IMR-90 (cell line): ENCODE measurements around the gene CIROP. TPM values are rescaled to one million over a fixed set of nuclear protein-coding genes. Genes with fewer than 3 reads are reported as not detected.

Experiments
- ATAC-seq: fragments of 200-7000 bp; cut with Tn5 transposase; 2 replicates; pipeline ENCODE4 v1.9.1; 2020; ENCODE audit warnings: low read depth, mild to moderate bottlenecking, moderate library complexity
- BruUV-seq: library from RNA; stranded (reverse); fragments of 400-500 nt; replicated peaks from 2 replicates; lab custom pipeline; 2021; lab: Mats Ljungman, UMichigan
- CTCF ChIA-PET: fragments of 300-600 bp; formaldehyde crosslinking; extraction: SDS; loops from one replicate; lab custom pipeline; 2021; ENCODE audit warnings: antibody characterized with exemption; lab: Yijun Ruan, JAX
- POLR2A ChIA-PET: fragments of 300-600 bp; sonication (Branson Sonifier 250); formaldehyde crosslinking; loops from one replicate; lab custom pipeline; 2022; ENCODE audit warnings: antibody characterized with exemption; ENCODE audit not compliant: unreplicated experiment; lab: Charles Lee
- DNase-seq: peaks from one replicate; pipeline ENCODE4 v3.0.0; 2013
- H2AFZ ChIP-seq: replicated peaks from 2 replicates; pipeline ENCODE3; 2013; ENCODE audit warnings: low read length, mild to moderate bottlenecking; ENCODE audit not compliant: poor library complexity
- H2AK5ac ChIP-seq: 2 replicates; pipeline ENCODE4 v1.6.1; 2013; ENCODE audit warnings: low read depth, low read length, inconsistent platforms
- H2AK9ac ChIP-seq: replicated peaks from 2 replicates; pipeline ENCODE3; 2013; ENCODE audit warnings: mild to moderate bottlenecking, low read depth, low read length, moderate library complexity; ENCODE audit not compliant: poor library complexity
- H2BK120ac ChIP-seq: 2 replicates; pipeline ENCODE4 v1.6.1; 2013; ENCODE audit warnings: low read depth, low read length, inconsistent platforms
- H2BK15ac ChIP-seq: 3 replicates; pipeline ENCODE4 v1.6.1; 2013; ENCODE audit warnings: low read depth, low read length, inconsistent platforms
- H2BK20ac ChIP-seq: 2 replicates; pipeline ENCODE4 v1.6.1; 2013; ENCODE audit warnings: low read depth, mild to moderate bottlenecking, inconsistent platforms, low read length, moderate library complexity
- H2BK5ac ChIP-seq: 2 replicates; pipeline ENCODE4 v1.6.1; 2013; ENCODE audit warnings: mild to moderate bottlenecking, low read depth, low read length, inconsistent platforms; ENCODE audit not compliant: poor library complexity, severe bottlenecking
- H3K14ac ChIP-seq: replicated peaks from 2 replicates; pipeline ENCODE4 v1.6.1; 2013; ENCODE audit warnings: low read depth, low read length, inconsistent platforms
- H3K18ac ChIP-seq: 2 replicates; pipeline ENCODE4 v1.6.1; 2013; ENCODE audit warnings: low read depth, low read length, control low read depth
- H3K23ac ChIP-seq: 2 replicates; pipeline ENCODE4 v1.6.1; 2013; ENCODE audit warnings: low read depth, low read length, inconsistent platforms
- H3K27ac ChIP-seq: 2 replicates; pipeline ENCODE4 v1.5.1; 2013; ENCODE audit warnings: mild to moderate bottlenecking, control low read depth, low read length; ENCODE audit not compliant: insufficient read depth
- H3K27me3 ChIP-seq: 2 replicates; pipeline ENCODE4 v1.6.1; 2013; ENCODE audit warnings: low read length; ENCODE audit not compliant: control insufficient read depth, insufficient read depth
- H3K36me3 ChIP-seq: 2 replicates; pipeline ENCODE4 v1.6.1; 2013; ENCODE audit warnings: low read length, mixed read lengths; ENCODE audit not compliant: control insufficient read depth, insufficient read depth
- H3K4ac ChIP-seq: 2 replicates; pipeline ENCODE4 v1.6.1; 2013; ENCODE audit warnings: low read depth, low read length, inconsistent platforms
- H3K4me1 ChIP-seq: 2 replicates; pipeline ENCODE4 v1.6.1; 2013; ENCODE audit warnings: low read length, mixed read lengths; ENCODE audit not compliant: control insufficient read depth, insufficient read depth
- H3K4me2 ChIP-seq: 2 replicates; pipeline ENCODE4 v1.6.1; 2013; ENCODE audit warnings: low read depth, mild to moderate bottlenecking, control low read depth, low read length, moderate library complexity
- H3K4me3 ChIP-seq: 2 replicates; pipeline ENCODE4 v1.5.1; 2013; ENCODE audit warnings: low read depth, mild to moderate bottlenecking, control low read depth, low read length, moderate library complexity; ENCODE audit not compliant: insufficient read depth
- H3K56ac ChIP-seq: 2 replicates; pipeline ENCODE4 v1.6.1; 2013; ENCODE audit warnings: low read length, inconsistent platforms; ENCODE audit not compliant: insufficient read depth; ENCODE audit errors: extremely low read depth
- H3K79me1 ChIP-seq, 2 experiments: 2 replicates each; pipeline ENCODE4 v1.6.1; 2013; ENCODE audit warnings: low read length in 2 of 2, inconsistent platforms in 1 of 2, low read depth in 1 of 2
- H3K9ac ChIP-seq: 2 replicates; pipeline ENCODE4 v1.6.1; 2013; ENCODE audit warnings: low read depth, low read length, control low read depth
- H3K9me1 ChIP-seq: 2 replicates; pipeline ENCODE4 v1.6.1; 2013; ENCODE audit warnings: low read length, inconsistent platforms; ENCODE audit not compliant: insufficient read depth
- H3K9me3 ChIP-seq: 2 replicates; pipeline ENCODE4 v1.6.1; 2013; ENCODE audit warnings: low read length; ENCODE audit not compliant: control insufficient read depth, insufficient read depth
- H4K20me1 ChIP-seq: 2 replicates; pipeline ENCODE4 v1.6.1; 2013; ENCODE audit warnings: low read length, inconsistent platforms; ENCODE audit not compliant: insufficient read depth
- H4K5ac ChIP-seq: 2 replicates; pipeline ENCODE4 v1.6.1; 2013; ENCODE audit warnings: mild to moderate bottlenecking, low read depth, low read length, control low read depth
- H4K8ac ChIP-seq, 2 experiments: 2 replicates each; pipeline ENCODE4 v1.6.1; 2013; ENCODE audit warnings: low read depth in 2 of 2, low read length in 2 of 2, control low read depth in 1 of 2, inconsistent platforms in 1 of 2
- H4K91ac ChIP-seq: 2 replicates; pipeline ENCODE4 v1.6.1; 2013; ENCODE audit warnings: low read depth, low read length, inconsistent platforms; ENCODE audit not compliant: insufficient read depth
- MAFK ChIP-seq: IDR thresholded peaks from 2 replicates; pipeline ENCODE4 v1.6.1; 2012; ENCODE audit warnings: low read depth, low read length, improper control_type of control experiment
- SMC3 ChIP-seq: fragments of 150-350 bp; IDR thresholded peaks from 2 replicates; pipeline ENCODE4 v1.6.1; 2016; ENCODE audit warnings: low read depth, mild to moderate bottlenecking, antibody characterized with exemption, low read length, moderate library complexity
- WGBS, 2 experiments: methylation state at CpG; one replicate each; pipeline versions ENCODE4 v1.1.5 to v1.1.7; 2013; ENCODE audit warnings: missing lambda C conversion rate in 2 of 2; ENCODE audit not compliant: insufficient read length in 1 of 2; ENCODE audit errors: extremely low coverage in 2 of 2; 5-methylcytosine and 5-hydroxymethylcytosine counted together
- dilution Hi-C: fragments of 300-500 bp; cut with HindIII; formaldehyde crosslinking; loops from one replicate; pipeline ENCODE4 v1.14.3; 2018; ENCODE audit warnings: low sequenced_read_pairs; ENCODE audit not compliant: unreplicated experiment
- in situ Hi-C: fragments of 300-500 bp; cut with MboI; formaldehyde crosslinking; loops from 3 replicates; pipeline ENCODE4 v1.14.3; 2019; ENCODE audit warnings: low sequenced_read_pairs, inconsistent platforms, mixed read lengths
- intact Hi-C: fragments of 100-400 bp; cut with micrococcal nuclease; formaldehyde crosslinking; loops from 2 replicates; pipeline ENCODE4 v1.10.0; 2022
- polyA plus RNA-seq, 3 experiments: library from polyadenylated mRNA; depleted of rRNA; stranded (reverse); fragments of >200 nt; gene quantifications; 2 replicates each; pipeline ENCODE4 v1.2.3, GENCODE V29; 2012; ENCODE audit warnings: low replicate concordance in 1 of 3
- total RNA-seq: library from RNA; depleted of rRNA; stranded (reverse); fragments of >200 nt; gene quantifications from 2 replicates; pipeline ENCODE4 v1.2.3, GENCODE V29; 2012
- TF ChIP-seq, protein P1 (sequence below): conservative IDR thresholded peaks from 2 replicates; pipeline ENCODE4 v1.5.1; 2012; ENCODE audit warnings: mild to moderate bottlenecking, low read depth, low read length, improper control_type of control experiment

CIROP gene
- total and polyA plus RNA-seq, 2 of the 4 experiments (the other 2 are of a cell fraction): 0.31 to 0.36 TPM

DNA sequence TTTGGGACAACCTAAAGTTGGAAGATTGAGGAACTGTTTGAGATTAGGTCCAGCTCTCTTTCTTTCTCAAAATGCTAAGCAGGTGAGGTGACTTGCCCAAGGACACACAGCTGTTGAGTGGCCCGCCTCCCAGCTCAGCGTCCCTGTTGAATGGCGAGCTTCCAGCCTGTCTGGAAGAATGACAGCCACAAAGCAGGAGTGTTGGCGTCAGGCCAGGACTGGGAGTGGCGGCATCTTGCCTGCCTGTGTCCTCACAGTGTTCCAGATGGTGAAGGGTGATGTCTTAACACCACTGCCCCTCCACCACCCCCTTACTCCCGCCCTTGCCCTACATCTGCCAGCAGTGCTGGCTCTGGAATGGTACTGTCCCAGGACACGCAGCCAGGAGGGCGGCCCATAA lies 18.6 kb upstream of the CIROP start:
- Histone ChIP-seq H3K56ac (no peak overlapping the region), H2BK15ac (no peak overlapping the region), H3K4ac (no peak overlapping the region), H4K20me1 (no peaks in the 10 kb centered on the region), H2BK20ac (no peak overlapping the region), H4K5ac (no peak overlapping the region), H3K23ac (no peak overlapping the region), H4K8ac (no peak overlapping the region), H2BK120ac (no peak overlapping the region), H3K79me1 (no peaks in the 10 kb centered on the region), H3K14ac (no peak overlapping the region), H2AFZ (peak overlapping the region; percentile 24), H3K27me3 (peaks cover 6% of the 10 kb centered on the region; the same call in 1 of the 2 replicates), H3K9me1 (no peaks in the 10 kb centered on the region), H4K91ac (no peak overlapping the region), H3K18ac (no peak overlapping the region), H3K9me3 (no peaks in the 10 kb centered on the region), H3K9ac (no peak overlapping the region), H3K4me2 (no peak overlapping the region), H3K27ac (no peak overlapping the region), H3K4me3 (no peak overlapping the region), H2AK5ac (no peak overlapping the region), H3K36me3 (no peaks in the 10 kb centered on the region), H3K4me1 (0 out of 2 replicates have a peak, but pooled peaks cover 3% of the 10 kb centered on the region), H2AK9ac (no peak overlapping the region), H2BK5ac (no peak overlapping the region)
- DNase-seq: no peak
- ChIA-PET CTCF (interaction anchor here (1.0 kb wide), 1 partner anchor 64 kb away, joined by 7 read pairs; no protein-coding TSS in a partner anchor), POLR2A (interaction anchor here (0.7 to 1.0 kb wide), 2 partner anchors 54 to 67 kb away, joined by 3 to 8 read pairs; no protein-coding TSS in a partner anchor)
- WGBS, 2 experiments: no CpG with 5 or more reads among the region's 8 CpGs
- intact Hi-C loops (no loop called here), in situ Hi-C loops (no loop called here), dilution Hi-C loops (no loop called here)
- ATAC-seq: no peak
- TF ChIP-seq SMC3 (no peak), MAFK (no peak)
- TF ChIP-seq, protein P1, sequence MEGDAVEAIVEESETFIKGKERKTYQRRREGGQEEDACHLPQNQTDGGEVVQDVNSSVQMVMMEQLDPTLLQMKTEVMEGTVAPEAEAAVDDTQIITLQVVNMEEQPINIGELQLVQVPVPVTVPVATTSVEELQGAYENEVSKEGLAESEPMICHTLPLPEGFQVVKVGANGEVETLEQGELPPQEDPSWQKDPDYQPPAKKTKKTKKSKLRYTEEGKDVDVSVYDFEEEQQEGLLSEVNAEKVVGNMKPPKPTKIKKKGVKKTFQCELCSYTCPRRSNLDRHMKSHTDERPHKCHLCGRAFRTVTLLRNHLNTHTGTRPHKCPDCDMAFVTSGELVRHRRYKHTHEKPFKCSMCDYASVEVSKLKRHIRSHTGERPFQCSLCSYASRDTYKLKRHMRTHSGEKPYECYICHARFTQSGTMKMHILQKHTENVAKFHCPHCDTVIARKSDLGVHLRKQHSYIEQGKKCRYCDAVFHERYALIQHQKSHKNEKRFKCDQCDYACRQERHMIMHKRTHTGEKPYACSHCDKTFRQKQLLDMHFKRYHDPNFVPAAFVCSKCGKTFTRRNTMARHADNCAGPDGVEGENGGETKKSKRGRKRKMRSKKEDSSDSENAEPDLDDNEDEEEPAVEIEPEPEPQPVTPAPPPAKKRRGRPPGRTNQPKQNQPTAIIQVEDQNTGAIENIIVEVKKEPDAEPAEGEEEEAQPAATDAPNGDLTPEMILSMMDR: no peak
- BruUV-seq: no TSS peak
